ENCODE measurements around the gene TBX4. TPM values are rescaled to one million over a fixed set of nuclear protein-coding genes. Genes with fewer than 3 reads are reported as not detected.

TBX4 gene
- total and polyA plus RNA-seq, 4 donors: not detected

DNA sequence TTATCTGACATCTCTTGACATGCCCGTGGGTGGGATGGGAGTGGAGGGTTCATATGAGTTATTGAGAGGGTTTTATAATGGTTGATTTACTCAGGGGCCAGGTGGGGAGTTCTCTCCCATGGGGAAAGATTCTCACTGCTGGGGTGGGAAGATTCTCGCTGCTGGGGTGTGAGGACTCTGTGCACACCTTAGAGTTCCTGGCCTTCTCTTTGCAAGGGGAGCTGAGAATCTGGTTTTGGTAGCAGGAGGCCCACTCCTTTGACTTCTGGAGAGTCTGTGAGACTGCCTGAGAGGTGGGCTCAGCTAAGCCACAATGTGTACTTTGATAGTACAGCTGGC is 31.5 kb downstream of the TBX4 start:
- Histone ChIP-seq H3K36me3 (ENCODE audit: control insufficient read depth in 4 of 4, insufficient read depth in 3 of 4, low read depth in 1 of 4, low read length in 3 of 4) (no peaks in the 10 kb centered on the region), H3K9me3 (ENCODE audit: control insufficient read depth in 4 of 4, low read length in 3 of 4) (no peaks in the 10 kb centered on the region), H3K4me3 (ENCODE audit: low read depth in 1 of 3, low read length in 3 of 3) (no peak overlapping the region), H3K27ac (ENCODE audit: low read depth in 1 of 2, low read length in 2 of 2) (no peak overlapping the region), H3K9ac (ENCODE audit: low read depth in 1 of 2, low read length in 2 of 2) (no peak overlapping the region), H3K4me1 (ENCODE audit: control insufficient read depth in 4 of 4, insufficient read depth in 4 of 4, low read length in 3 of 4) (peaks cover 0 to 1% (median 0%) of the 10 kb centered on the region in 4 donors), H3K27me3 (ENCODE audit: control insufficient read depth in 4 of 4, insufficient read depth in 4 of 4, low read length in 3 of 4) (no peaks in the 10 kb centered on the region)
- 78% methylated on average over 2 of the region's 2 CpGs for WGBS
- no peak for TF ChIP-seq EGR1 (IDR thresholded peaks at IDR 0.05; ENCODE audit: low read depth in 2 of 2)
- no peak for TF ChIP-seq ATF3 (IDR thresholded peaks at IDR 0.05)
- no peak for TF ChIP-seq FOXA1 (IDR thresholded peaks at IDR 0.05)
- no peak for TF ChIP-seq RAD21 (IDR thresholded peaks at IDR 0.05)
- TF ChIP-seq HNF4A (conservative IDR thresholded peaks at IDR 0.05): no peak
- no peak for TF ChIP-seq JUND (IDR thresholded peaks at IDR 0.05)
- TF ChIP-seq HNF4G (IDR thresholded peaks at IDR 0.05): no peak
- no peak for DNase-seq (ENCODE audit: low spot score)

DNA sequence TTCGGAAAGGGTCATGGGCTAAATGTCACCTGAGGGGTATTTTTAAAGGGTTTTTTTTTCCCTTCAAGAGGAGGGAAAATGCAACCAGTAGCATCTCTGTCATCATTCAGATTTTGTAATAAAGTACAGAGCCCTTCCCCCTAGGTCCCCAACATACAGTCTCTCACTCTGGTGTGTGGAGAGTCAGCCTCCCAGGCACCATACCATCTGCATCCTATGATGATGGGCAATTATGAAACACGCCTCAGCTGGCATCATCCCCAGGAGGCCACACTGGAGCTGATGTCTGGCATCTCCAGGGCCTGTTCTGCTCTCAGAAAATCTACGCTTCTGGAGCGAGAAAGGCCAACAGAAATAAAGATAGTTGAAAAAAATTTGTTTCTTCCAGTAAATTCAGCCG is 32.0 kb downstream of the TBX4 start:
- TF ChIP-seq EGR1 (IDR thresholded peaks at IDR 0.05; ENCODE audit: low read depth in 2 of 2) (no peak), RAD21 (IDR thresholded peaks at IDR 0.05) (no peak)
- DNase-seq (ENCODE audit: low spot score): no peak
- Histone ChIP-seq H3K27me3 (ENCODE audit: control insufficient read depth in 4 of 4, insufficient read depth in 4 of 4, low read length in 3 of 4) (no peaks in the 10 kb centered on the region), H3K27ac (ENCODE audit: low read depth in 1 of 2, low read length in 2 of 2) (no peak overlapping the region), H3K9ac (ENCODE audit: low read depth in 1 of 2, low read length in 2 of 2) (no peak overlapping the region), H3K9me3 (ENCODE audit: control insufficient read depth in 4 of 4, low read length in 3 of 4) (no peaks in the 10 kb centered on the region), H3K36me3 (ENCODE audit: control insufficient read depth in 4 of 4, insufficient read depth in 3 of 4, low read depth in 1 of 4, low read length in 3 of 4) (no peaks in the 10 kb centered on the region), H3K4me1 (ENCODE audit: control insufficient read depth in 4 of 4, insufficient read depth in 4 of 4, low read length in 3 of 4) (peaks cover 0 to 3% (median under 1%) of the 10 kb centered on the region in 4 donors), H3K4me3 (ENCODE audit: low read depth in 1 of 3, low read length in 3 of 3) (no peak overlapping the region)
- 95% methylated on average over 5 of the region's 5 CpGs for WGBS

- peaks cover 1 to 8% (median 6%) of the 10 kb centered on the region in 4 donors for H3K4me1 ChIP-seq (ENCODE audit: control insufficient read depth in 4 of 4, insufficient read depth in 4 of 4, low read length in 3 of 4)
- no peaks in the 10 kb centered on the region for H3K9me3 ChIP-seq (ENCODE audit: control insufficient read depth in 4 of 4, low read length in 3 of 4)
- no peaks in the 10 kb centered on the region for H3K36me3 ChIP-seq (ENCODE audit: control insufficient read depth in 4 of 4, insufficient read depth in 3 of 4, low read depth in 1 of 4, low read length in 3 of 4)
- no peak overlapping the region for H3K27ac ChIP-seq (ENCODE audit: low read depth in 1 of 2, low read length in 2 of 2)
- no peaks in the 10 kb centered on the region for H3K27me3 ChIP-seq (ENCODE audit: control insufficient read depth in 4 of 4, insufficient read depth in 4 of 4, low read length in 3 of 4)
- no peak overlapping the region for H3K9ac ChIP-seq (ENCODE audit: low read depth in 1 of 2, low read length in 2 of 2)
- no peak overlapping the region for H3K4me3 ChIP-seq (ENCODE audit: low read depth in 1 of 3, low read length in 3 of 3)
- no peak for DNase-seq (ENCODE audit: low spot score)
- no peak for TF ChIP-seq NR2F2 (IDR thresholded peaks at IDR 0.05)
- no peak for TF ChIP-seq ATF3 (IDR thresholded peaks at IDR 0.05)
- TF ChIP-seq FOXA2 (IDR thresholded peaks at IDR 0.05): no peak
- TF ChIP-seq REST (IDR thresholded peaks at IDR 0.05): no peak
- TF ChIP-seq FOXA1 (IDR thresholded peaks at IDR 0.05): no peak
- TF ChIP-seq, protein P1, sequence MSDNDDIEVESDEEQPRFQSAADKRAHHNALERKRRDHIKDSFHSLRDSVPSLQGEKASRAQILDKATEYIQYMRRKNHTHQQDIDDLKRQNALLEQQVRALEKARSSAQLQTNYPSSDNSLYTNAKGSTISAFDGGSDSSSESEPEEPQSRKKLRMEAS (IDR thresholded peaks at IDR 0.05): no peak
- TF ChIP-seq, protein P2, sequence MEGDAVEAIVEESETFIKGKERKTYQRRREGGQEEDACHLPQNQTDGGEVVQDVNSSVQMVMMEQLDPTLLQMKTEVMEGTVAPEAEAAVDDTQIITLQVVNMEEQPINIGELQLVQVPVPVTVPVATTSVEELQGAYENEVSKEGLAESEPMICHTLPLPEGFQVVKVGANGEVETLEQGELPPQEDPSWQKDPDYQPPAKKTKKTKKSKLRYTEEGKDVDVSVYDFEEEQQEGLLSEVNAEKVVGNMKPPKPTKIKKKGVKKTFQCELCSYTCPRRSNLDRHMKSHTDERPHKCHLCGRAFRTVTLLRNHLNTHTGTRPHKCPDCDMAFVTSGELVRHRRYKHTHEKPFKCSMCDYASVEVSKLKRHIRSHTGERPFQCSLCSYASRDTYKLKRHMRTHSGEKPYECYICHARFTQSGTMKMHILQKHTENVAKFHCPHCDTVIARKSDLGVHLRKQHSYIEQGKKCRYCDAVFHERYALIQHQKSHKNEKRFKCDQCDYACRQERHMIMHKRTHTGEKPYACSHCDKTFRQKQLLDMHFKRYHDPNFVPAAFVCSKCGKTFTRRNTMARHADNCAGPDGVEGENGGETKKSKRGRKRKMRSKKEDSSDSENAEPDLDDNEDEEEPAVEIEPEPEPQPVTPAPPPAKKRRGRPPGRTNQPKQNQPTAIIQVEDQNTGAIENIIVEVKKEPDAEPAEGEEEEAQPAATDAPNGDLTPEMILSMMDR (IDR thresholded peaks at IDR 0.05; ENCODE audit: low read depth, low read length, missing input control): no peak
- TF ChIP-seq JUND (IDR thresholded peaks at IDR 0.05): no peak
- no peak for TF ChIP-seq HNF4G (IDR thresholded peaks at IDR 0.05)
- no peak for TF ChIP-seq SP1 (IDR thresholded peaks at IDR 0.05)
- 87% methylated on average over 8 of the region's 8 CpGs for WGBS
Measured at GRCh38 chr17:61485067-61485775, 33.0 kb downstream of the TBX4 start.

All from liver (tissue), 9 donors.